ENCODE results near the gene HYI.
"Not testable (repeated sequence)": the region's sequence is repeated elsewhere in the genome, so short reads cannot be mapped to it uniquely, and the experiment has no call there.

Gene HYI

DNA sequence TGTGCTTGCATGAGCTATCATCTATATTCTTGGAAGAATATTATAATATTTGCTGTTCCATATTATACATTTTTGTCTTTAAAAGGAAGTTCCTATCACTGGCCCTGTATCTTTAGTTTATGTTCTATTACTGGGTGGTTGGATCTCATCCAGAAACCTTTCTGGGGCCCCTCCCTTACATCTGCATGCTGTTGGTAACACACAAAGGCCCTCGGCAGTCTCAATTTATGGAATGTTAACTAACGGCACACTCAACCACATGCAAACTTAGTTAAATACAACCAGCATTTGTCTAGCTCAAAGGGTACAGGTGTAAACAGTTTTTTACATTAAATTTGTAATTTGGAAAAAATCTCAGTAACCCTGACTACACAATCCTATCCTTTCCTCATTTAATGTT is 9.7 kb upstream of the HYI start:
- no peak for FAIRE-seq

DNA sequence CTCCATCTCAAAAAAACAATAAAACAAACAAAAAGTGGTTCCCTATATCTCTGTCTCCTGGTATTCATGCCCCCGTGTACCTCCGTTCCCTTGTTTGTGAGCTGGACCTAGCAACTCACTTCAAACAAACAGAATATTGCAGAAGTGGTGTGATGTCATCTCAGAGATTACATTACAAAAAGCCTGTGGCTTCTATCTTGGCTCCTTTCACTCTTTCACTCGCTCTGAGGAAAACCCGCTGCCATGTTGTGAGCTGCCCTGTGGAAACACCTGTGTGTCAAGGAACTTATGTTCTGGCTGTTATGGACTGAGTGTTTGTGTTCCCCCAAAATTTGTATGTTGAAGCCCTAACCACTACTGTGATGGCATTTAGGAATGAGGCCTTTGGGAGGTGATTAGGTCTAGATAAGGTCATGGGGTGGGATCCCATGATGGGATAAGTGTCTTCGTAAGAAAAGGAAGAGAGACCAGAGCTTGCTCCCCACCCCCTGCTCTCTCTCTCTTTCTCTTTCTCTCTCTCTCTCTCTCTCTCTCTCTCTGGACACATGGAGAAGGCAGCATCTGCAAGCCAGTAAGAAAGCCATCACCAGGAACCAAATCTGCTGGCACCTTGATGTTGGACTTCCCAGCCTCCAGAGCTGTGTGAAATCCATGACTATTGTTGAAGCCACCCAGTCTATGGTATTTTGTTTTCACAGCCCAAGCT is 7.4 kb upstream of the HYI start:
- no peak for FAIRE-seq

DNA sequence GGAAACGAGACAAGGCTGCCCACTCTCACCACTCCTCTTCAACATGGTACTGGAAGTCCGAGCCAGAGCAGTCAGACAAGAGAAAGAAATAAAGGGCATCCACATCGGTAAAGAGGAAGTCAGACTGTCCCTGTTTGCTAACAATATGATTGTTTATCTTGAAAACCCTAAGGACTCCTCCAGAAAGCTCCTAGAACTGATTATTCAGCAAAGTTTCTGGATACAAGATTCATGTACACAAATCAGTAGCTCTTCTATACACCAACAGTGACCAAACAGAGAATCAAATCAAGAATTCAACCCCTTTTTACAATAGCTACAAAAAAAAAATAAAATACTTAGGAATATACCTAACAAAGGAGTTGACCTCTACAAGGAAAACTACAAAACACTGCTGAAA is 4.6 kb upstream of the HYI start:
- FAIRE-seq = not testable (repeated sequence)

DNA sequence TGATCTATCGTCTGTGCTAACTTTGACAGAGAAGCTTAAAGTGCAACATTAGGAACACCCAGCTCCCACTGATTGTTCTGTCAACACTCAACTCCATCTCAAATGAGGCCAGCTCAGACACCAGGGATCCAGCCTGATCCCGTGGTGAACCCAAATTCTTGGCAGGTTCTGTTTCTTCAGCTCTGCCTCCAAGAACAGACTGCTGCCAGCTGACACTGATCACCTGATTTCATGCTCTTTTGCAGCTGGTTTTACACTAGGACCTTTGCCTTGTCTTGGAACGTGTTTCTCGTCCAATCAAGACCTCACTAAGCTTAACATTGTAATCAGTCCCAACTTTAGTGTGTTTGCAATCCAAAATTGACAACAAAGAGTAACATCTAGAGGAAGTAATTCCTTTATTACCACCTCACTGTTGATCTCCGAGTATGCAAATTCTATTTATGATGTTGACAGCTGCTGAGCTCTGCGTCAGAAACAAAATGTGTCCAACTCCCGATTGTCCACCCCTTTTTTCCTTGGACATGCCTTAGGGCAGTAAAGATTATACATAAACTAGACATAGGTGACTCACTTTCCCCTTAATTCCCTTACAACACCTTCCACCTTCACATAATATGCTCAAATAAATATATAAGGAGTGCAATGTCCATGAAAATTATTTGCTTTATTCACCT is 1.6 kb upstream of the HYI start:
- no peak for FAIRE-seq

DNA sequence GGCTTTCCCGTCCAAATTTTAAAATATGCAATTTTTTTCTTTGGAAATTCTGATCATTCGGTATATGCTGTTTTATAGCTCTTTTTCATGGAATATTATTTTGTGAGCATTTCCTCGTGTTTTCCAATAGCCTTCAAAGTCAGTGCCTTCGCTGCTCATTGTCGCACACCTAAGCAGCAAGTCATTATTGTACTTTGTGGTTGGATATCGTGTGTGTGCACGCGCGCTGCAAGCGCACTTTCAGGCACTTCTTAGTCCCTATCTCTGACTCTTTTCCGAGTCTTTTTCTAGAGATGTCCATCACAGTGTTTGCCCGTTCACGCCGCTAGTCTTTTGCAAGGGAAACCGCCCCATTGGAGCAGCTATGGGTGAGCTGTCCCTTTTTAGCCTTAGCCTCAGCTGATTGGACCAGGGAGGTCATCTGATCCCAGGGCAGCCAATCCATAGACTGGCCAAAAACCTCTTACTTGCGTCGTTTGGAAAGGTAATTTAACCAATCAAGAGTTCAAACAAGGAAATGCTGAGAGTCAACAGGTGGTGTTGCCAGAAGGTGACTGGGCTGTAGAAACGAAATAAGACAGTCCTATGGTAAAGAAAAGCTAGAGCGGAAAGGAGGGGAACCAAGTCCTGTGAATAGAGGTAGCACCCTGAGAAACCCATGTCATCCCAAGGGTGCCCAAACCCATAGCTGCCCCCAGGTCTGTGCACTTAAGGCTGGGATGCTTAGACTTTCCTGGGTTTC is 710 bp upstream of the HYI start:
- peak; percentile 99 for FAIRE-seq

DNA sequence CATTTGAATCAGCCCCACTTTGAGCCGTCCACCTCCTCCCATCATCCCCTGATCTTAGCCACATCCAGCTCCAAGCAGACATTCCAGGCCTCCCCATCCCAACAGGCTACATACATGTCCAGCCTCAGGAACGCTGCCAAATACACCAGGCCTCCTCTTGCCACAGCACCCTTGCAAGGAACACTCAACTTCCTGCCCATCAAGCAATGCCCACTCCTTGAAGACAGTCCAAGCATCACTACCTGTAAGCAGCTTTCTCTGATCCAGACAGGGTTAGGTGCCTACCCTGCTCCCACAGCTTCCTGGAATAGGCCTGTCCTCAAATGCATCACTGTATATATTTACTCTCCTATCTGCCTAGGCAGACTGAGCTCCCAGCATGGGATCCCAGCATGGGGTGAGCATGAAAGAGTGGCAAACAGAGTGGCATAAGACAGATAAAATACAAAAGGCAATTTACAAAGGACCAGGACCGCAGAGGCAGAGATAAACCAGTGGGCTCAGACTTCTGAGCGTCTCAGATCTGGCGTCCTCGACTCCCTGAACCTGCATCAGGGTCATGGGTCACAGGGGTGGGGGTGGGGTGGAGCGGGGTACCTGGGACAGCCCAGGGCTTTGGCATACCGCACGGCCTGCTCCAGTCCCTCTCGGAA is 816 bp downstream of the HYI start:
- FAIRE-seq = no peak

DNA sequence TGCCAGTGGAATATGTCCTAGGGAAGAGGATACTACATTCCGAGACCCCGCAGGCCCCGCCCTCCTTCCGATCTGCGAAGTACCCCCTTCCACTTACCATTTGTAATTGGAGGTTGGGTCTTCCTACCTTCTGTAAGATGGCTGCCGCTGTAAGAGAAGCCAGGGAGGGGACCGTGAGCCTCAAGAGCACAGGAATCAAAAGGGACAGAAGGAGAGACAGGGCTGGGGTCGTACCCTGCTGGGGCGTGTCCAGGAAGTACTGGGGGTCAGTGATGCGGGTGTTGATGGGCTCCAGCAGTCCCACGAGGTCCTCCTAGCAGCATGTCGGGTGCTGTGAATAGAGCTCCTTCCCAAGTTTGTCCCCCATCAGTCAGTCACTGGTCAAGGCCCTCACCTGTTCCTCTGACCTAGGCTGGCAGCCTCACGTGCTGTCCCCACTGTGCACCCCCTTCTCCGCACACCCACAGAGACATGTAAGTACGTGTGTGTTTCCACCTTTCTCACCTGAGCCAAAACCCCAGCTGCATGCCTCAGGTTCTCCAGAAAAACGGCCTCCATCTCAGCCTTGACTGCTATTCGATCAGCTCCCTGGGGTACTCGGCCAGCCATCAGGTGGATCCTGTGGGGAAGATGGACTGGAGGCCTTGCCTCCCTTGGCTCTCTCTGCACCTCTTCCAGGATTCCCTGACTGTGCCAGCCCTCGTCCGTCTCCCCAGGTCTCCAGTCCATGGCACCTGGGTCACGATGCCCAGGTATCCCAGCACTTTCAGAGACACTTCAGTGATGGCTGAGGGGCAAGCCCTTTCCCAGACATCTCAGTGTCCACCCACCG is 1.8 kb downstream of the HYI start:
- FAIRE-seq = no peak

DNA sequence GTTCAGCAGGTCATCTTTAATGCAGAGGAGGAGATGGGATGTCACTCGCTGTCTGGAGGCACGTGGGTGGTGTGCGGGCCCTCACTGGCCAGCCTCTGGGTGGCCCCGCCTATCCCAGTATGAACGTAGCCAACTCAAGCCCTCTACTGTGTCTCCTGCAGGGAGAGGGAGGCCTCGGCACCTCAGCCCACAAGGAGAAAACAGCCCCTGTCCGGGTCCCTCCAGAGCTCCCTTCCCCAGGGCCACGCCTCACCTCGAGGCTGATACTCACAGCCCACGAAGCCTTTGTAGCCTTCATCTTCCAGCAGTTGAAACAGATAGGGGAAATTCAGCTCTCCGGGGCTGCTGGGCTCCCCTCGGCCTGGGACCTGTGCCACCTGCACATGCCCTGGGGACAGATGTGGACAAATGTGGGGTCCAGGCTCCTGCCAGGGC is 2.6 kb downstream of the HYI start:
- FAIRE-seq = no peak

DNA sequence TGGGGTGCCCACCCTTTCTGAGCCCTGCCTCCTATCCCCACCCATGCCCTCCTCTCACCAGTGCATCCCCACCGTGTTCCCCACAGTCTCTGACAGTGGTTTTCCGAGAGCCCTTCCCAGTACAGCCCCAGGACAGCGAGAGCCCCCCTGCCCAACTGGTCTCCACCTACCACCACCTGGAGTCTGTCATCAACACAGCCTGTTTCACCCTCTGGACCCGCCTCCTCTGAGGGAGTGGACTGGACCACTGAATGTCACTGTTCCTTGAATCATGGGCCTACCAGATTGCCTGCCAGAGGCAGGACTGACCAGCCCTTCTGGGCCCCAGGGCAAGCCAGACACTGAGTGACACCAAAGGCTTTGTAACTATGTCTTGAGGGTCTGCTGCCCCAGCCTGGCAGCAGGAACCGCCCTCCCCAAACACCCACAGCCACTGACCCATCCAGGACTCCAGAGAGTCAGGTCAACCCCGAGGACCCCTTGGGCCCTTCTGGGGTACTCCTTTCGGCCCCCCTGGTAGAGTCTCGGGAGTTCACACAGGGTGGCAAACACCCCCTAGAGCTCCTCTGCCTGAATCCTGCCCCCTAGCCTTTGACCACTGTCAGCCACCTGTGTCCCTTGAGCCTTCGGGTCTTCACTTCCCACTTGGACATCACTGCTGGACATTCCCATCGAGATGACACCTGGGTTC is 3.3 kb downstream of the HYI start:
- no peak for FAIRE-seq

DNA sequence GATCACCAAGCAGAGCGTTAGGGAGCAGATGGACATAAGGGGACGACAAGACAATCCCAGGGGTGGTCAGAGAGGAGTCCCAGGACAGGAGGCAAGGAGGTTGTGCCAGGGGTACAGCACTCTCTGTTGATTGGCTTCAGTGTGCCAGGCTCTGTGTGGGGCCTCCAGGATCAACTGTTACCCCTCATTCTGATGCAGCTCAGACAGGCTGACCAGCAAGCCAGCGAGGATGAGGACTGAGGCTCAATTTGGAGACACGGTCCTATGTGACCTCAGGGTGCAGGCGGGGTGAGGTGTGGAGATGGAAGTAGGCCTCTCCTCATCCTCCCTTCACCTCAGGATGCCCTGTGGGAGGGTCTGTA is 4.0 kb downstream of the HYI start:
- no peak for FAIRE-seq

DNA sequence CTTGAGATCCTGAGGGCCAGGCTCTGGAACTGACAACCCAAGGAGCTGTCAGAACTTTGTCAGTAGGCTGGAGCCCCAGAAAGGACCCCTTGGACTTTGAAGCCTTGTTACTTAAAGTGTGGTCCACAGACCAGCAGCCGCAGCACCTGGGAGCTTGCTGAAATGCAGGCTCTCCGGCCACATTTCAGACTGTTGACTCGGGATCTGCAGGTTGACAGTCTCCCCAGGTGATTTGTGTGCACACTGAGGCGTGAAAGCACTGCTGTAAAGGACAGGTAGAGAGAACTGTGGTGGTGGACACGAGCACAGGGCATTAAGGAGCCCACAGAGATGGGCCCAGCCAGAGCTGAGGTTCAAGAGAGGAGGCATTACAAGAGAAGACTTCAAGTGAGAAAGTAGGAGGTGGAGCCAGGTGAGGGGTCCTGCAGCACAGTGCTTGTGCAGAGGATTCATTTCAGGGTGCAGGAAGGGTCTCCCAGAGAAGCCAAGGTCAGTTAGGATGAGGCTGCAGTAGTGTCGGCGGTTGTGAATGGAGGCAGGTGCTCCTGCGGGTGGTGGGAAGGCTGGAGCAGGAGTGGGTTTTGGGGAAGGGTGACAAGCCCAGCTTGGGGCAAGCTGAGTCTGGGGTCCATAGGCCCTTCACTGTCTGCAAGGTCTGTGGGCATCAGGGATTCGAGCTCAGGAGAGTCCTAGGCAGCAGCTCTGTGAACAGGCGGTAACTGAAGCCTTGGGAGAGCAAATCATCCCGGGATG is 4.6 kb downstream of the HYI start:
- FAIRE-seq = no peak

DNA sequence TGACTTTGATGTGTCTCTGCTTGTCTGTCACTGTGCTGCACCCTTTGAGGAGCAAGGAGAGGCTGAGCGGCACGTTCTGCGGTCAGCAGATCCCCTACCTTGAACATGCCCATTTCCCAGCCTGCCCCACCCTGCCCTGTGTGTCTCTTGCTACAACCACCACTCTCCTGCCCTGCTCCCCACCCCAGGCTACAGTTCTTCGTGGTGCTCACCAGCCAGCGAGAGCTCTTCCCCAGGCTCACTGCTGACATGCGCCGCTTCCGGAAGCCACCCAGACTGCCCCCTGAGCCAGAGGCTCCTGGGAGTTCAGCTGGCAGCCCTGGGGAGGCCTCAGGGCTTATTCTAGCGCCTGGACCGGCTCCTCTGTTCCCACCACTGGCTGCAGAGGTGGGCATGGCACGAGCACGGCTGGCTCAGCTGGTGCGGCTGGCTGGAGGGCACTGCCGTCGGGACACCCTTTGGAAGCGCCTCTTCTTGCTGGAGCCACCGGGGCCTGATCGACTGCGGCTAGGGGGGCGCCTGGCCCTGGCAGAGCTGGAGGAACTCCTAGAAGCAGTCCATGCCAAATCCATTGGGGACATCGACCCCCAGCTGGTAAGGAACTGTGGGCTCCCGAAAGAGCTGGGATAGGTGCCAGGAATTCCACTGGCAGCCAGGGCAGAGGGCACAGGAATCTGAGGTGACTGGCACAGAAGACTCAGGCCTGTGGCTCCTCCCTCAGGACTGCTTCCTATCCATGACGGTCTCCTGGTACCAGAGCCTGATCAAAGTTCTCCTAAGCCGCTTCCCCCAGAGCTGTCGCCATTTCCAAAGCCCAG is 5.6 kb downstream of the HYI start:
- no peak for FAIRE-seq

DNA sequence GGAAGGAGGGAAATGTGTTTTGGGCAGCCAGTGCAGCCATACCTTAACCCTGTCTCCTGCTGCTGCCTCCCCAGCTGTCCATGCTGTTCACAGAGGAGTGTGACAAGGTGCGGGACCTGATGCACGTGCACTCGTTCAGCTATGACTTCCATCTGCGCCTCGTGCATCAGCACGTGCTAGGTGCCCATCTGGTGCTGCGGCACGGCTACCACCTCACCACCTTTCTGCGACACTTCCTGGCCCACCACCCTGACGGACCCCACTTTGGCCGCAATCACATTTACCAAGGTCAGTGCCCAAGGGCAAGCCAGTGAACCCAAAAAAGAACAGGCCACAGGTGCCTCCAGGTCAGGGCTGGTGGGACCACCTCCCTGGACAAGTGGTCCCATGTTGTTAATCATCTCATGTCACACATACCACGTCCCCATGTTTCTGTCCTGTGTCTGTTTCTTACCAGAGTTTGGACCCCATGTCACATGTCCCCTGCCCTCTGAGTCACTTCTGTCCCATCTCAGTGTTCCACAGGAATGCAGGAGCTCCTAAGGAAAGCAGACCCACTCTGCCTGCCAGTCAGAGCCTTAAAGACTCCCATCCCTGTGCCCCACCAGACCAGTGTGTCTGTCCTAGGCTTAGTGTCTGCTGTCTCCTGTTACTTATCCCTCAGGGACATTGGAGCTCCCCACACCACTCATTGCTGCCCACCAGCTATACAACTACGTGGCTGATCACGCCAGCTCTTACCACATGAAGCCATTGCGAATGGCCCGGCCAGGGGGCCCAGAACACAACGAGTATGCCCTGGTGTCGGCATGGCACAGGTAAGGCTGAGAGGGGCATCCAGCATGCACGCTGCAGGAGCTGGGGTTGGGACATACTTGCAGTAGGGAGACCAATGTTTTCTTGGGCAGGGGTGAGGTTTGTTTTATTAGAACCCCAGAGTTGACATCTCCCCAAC is 6.6 kb downstream of the HYI start:
- FAIRE-seq = no peak

DNA sequence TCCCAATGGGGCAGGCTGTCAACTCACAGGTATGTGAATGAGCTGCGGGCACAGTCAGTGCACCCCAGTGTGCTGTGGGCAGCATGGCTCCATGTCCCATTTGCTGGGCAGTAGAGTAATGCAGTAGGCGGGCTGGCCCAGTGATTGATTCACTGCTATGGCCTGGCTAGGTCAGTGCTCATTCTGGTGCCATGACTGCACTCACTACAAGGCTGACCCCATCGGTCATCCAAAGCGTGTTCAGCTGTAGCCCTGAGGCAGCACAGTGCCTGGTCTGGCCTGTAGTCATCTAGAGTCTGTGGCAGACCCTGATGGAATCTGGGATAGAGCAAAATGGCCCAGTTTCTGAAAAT is 7.4 kb downstream of the HYI start:
- FAIRE-seq = no peak

DNA sequence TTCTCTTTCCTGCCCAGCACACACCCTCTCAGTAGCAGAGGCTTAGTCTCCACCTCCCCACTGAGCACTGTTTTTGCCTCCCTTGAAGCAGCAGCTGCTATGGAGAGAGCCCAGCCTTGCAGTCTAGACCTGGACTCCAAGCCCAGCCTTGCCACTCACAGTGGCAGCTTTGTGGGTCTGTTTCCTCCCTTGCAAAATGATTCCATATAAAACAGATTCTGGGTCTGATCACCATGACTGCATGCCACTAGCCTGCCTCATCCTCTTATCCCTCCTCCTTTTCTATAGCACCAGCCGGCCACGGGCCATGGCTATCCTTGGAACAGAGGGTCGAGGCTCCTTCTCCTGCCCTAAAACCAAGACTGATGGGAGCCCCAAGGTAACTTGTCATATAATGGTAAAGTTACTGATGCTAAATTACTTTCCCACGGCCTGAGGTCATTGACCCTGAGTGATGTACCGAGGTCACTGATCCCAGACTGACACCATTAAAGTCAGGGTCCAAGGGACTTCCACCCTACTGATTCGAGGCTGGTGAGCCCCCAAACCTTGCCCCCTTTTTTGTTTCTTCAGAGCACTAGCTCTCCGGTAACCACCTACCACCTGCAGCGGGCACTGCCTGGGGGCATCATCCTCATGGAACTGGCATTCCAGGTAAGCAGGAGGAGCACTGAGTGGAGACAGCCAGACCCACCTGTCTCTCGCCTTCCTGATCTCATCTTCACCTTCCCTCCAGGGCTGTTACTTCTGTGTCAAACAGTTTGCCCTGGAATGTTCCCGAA is 7.9 kb downstream of the HYI start:
- no peak for FAIRE-seq

DNA sequence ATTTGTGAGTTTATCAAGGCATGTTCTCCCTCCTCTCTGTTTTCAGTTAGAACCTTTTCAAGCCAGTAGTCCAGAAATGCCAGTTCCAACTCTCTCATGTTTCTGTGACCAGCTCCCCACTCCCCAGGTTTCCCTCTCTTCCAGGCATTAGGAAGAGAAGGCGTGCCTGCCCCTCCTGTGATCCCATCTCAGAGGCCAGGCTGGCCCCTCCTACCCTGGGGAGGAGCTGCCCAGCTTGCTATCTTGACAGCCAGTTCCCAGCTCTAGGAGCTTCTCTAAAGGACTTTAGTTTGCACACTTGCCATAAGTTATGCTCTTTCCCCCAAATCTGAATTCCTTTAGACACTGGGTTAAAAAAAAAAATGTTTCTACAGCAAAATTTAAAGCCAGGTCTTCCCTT is 8.9 kb downstream of the HYI start:
- no peak for FAIRE-seq

DNA sequence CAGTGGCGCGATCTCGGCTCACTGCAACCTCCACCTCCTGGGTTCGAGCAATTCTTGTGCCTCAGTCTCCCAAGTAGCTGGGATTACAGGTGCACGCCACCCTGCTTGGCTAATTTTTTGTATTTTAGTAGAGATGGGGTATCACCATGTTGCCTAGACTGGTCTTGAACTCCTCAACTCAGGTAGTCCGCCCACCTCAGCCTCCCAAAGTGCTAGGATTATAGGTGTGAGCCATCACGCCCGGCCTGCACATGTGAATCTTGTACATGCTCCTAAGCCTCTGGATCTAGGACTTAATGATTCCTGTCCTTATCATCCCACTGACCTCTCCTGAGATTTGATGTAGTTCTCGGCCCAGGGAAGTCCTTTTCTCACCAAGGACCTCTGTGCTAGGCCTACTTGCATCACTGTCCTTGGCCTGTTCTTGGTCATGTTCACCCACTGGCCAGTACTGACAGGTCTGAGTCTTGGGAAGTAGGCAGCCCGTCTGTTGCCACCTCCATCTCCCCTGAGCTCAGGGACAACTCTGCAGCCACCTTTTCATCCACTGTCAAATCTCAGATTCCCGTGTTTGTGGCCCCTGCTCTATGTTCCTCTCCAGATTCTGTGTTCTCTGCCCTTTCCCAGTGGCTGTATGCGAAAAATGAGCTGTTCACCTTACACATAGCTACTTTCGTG is 9.4 kb downstream of the HYI start:
- no peak for FAIRE-seq
